Fibroblast of skin of left quadriceps (primary cell): ENCODE data around the gene PRKAG1.
"Not testable (repeated sequence)": the region's sequence is repeated elsewhere in the genome, so short reads cannot be mapped to it uniquely, and the experiment has no call there.

ENCODE experiments used
- DNase-seq, 2 experiments: peaks; one replicate each; pipeline ENCODE4 v3.0.0-alpha.2; 2013; ENCODE audit warnings: low read depth in 2 of 2

PRKAG1 gene

GRCh38 chr12:49018261-49019119 is at the start of gene PRKAG1:
PRKAG1 (minus strand) TSS chr12:49018776; CDS start chr12:49018740, 36 bp downstream.
- DNase-seq: peak; percentile 93 to 94

- DNase-seq: no peak
These were observed 47.5 kb upstream of the PRKAG1 start for GRCh38 chr12:49066120-49066519.

- DNase-seq: no peak
These were observed 46.2 kb upstream of the PRKAG1 start for GRCh38 chr12:49064767-49065152.

- not testable (repeated sequence) for DNase-seq
These were observed 43.3 kb upstream of the PRKAG1 start for GRCh38 chr12:49061916-49062315.

- DNase-seq: no peak
These were observed 42.6 kb upstream of the PRKAG1 start for GRCh38 chr12:49061157-49061650.

- DNase-seq: peak; percentile 91
These were observed 41.9 kb upstream of the PRKAG1 start, which contains the start of gene KMT2D for GRCh38 chr12:49060237-49061156. KMT2D (minus strand) TSS chr12:49060794; CDS start chr12:49055324, 5,470 bp downstream.

GRCh38 chr12:49059299-49060171 is 41.0 kb upstream of the PRKAG1 start:
- DNase-seq: no peak

- no peak for DNase-seq
These were observed 40.4 kb upstream of the PRKAG1 start for GRCh38 chr12:49059045-49059298.

- no peak for DNase-seq
These were observed 39.9 kb upstream of the PRKAG1 start for GRCh38 chr12:49058366-49059044.

GRCh38 chr12:49057888-49058287 is 39.3 kb upstream of the PRKAG1 start:
- no peak for DNase-seq

GRCh38 chr12:49055978-49056754 is 37.6 kb upstream of the PRKAG1 start:
- peak; percentile 30 to 35 for DNase-seq

- no peak for DNase-seq
These were observed 36.5 kb upstream of the PRKAG1 start for GRCh38 chr12:49055092-49055491.

GRCh38 chr12:49054524-49054923 is 35.9 kb upstream of the PRKAG1 start:
- DNase-seq: no peak

GRCh38 chr12:49054096-49054495 is 35.5 kb upstream of the PRKAG1 start:
- no peak for DNase-seq

GRCh38 chr12:49052451-49053208 is 34.1 kb upstream of the PRKAG1 start:
- DNase-seq: no peak

GRCh38 chr12:49051777-49052438 is 33.3 kb upstream of the PRKAG1 start:
- DNase-seq: no peak

- DNase-seq: no peak
These were observed 32.8 kb upstream of the PRKAG1 start for GRCh38 chr12:49051373-49051764.

GRCh38 chr12:49050507-49051372 is 32.2 kb upstream of the PRKAG1 start:
- no peak for DNase-seq
